ENCODE results near the gene CEMP1. TPM values are rescaled to one million over a fixed set of nuclear protein-coding genes. Genes with fewer than 3 reads are reported as not detected.

Gene CEMP1
- total RNA-seq, 1 experiment from 2014 or later = 0.15 TPM

DNA sequence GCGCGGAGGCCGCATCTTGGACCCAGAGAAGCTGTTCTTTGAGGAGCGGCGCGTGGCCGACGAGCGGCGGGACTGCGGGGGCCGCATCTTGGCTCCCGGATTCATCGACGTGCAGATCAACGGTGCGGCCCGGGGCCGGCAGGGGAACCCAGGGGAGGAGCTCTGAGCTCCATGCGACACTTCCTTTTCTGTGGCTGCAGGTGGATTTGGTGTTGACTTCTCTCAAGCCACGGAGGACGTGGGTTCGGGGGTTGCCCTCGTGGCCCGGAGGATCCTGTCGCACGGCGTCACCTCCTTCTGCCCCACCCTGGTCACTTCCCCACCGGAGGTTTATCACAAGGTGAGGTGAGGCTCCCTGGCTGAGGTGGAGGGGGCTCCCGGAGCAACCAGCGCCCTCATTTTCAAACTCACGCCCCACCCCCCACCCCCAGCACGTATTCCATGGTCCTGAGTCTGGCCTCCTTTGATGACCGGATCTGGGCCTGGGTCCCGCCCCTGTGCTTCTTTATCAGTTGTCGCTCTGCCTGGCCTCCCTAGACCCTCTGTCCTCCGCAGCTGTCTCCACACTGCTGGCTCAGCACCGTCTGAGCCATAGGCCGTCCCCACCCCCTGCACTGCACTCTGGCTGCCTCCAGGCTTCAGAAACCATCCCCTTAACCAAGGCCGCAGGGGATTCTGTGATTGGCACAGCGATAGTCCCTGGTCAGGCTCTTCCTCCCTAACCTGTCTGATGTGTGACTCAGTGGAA lies 10.2 kb downstream of the CEMP1 start:
- no peak for DNase-seq (ENCODE audit: low spot score)

More for the DNA sequence above, 10.2 kb downstream of the CEMP1 start:
- TF ChIP-seq, protein P1, sequence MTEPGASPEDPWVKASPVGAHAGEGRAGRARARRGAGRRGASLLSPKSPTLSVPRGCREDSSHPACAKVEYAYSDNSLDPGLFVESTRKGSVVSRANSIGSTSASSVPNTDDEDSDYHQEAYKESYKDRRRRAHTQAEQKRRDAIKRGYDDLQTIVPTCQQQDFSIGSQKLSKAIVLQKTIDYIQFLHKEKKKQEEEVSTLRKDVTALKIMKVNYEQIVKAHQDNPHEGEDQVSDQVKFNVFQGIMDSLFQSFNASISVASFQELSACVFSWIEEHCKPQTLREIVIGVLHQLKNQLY (CRISPR knock-in tag; IDR thresholded peaks at IDR 0.05) = no peak
- TF ChIP-seq TEAD4 (CRISPR knock-in tag; IDR thresholded peaks at IDR 0.05) (no peak), SP1 (CRISPR knock-in tag; conservative IDR thresholded peaks at IDR 0.05) (no peak), NFE2L1 (CRISPR knock-in tag; IDR thresholded peaks at IDR 0.05) (no peak), TP53 (CRISPR knock-in tag; IDR thresholded peaks at IDR 0.05) (no peak), ZBTB43 (CRISPR knock-in tag; IDR thresholded peaks at IDR 0.05) (no peak), NR3C1 (CRISPR knock-in tag; conservative IDR thresholded peaks at IDR 0.05; ENCODE audit: low read depth) (no peak), IRF2 (CRISPR knock-in tag; IDR thresholded peaks at IDR 0.05; ENCODE audit: borderline replicate concordance, low read depth) (no peak), CTCF (IDR thresholded peaks at IDR 0.05) (no peak), TCF7 (CRISPR knock-in tag; IDR thresholded peaks at IDR 0.05; ENCODE audit: low read depth) (no peak), FOXP1 (CRISPR knock-in tag; IDR thresholded peaks at IDR 0.05; ENCODE audit: borderline replicate concordance) (no peak), CREM (CRISPR knock-in tag; IDR thresholded peaks at IDR 0.05) (no peak), ZNF232 (CRISPR knock-in tag; IDR thresholded peaks at IDR 0.05) (no peak), ZNF671 (CRISPR knock-in tag; IDR thresholded peaks at IDR 0.05) (no peak), ZNF532 (CRISPR knock-in tag; IDR thresholded peaks at IDR 0.05; ENCODE audit: borderline replicate concordance) (no peak), GRHL2 (CRISPR knock-in tag; IDR thresholded peaks at IDR 0.05; ENCODE audit: insufficient replicate concordance, severe bottlenecking) (no peak), MYBL2 (CRISPR knock-in tag; IDR thresholded peaks at IDR 0.05) (no peak)
- TF ChIP-seq, protein P2, sequence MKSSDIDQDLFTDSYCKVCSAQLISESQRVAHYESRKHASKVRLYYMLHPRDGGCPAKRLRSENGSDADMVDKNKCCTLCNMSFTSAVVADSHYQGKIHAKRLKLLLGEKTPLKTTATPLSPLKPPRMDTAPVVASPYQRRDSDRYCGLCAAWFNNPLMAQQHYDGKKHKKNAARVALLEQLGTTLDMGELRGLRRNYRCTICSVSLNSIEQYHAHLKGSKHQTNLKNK (CRISPR knock-in tag; IDR thresholded peaks at IDR 0.05) = no peak
- TF ChIP-seq, protein P3, sequence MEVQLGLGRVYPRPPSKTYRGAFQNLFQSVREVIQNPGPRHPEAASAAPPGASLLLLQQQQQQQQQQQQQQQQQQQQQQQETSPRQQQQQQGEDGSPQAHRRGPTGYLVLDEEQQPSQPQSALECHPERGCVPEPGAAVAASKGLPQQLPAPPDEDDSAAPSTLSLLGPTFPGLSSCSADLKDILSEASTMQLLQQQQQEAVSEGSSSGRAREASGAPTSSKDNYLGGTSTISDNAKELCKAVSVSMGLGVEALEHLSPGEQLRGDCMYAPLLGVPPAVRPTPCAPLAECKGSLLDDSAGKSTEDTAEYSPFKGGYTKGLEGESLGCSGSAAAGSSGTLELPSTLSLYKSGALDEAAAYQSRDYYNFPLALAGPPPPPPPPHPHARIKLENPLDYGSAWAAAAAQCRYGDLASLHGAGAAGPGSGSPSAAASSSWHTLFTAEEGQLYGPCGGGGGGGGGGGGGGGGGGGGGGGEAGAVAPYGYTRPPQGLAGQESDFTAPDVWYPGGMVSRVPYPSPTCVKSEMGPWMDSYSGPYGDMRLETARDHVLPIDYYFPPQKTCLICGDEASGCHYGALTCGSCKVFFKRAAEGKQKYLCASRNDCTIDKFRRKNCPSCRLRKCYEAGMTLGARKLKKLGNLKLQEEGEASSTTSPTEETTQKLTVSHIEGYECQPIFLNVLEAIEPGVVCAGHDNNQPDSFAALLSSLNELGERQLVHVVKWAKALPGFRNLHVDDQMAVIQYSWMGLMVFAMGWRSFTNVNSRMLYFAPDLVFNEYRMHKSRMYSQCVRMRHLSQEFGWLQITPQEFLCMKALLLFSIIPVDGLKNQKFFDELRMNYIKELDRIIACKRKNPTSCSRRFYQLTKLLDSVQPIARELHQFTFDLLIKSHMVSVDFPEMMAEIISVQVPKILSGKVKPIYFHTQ (CRISPR knock-in tag; IDR thresholded peaks at IDR 0.05) = no peak
- H3K4me3 Mint-ChIP-seq = peak overlapping the region; percentile 75
- peak; percentile 55 for ATAC-seq
- CTCF ChIA-PET = interaction anchor here (0.7 to 2.1 kb wide), 6 partner anchors 10 to 326 kb away, joined by 3 to 13 read pairs (median 5); partner anchors contain the start of gene CEMP1
- H3K36me3 Mint-ChIP-seq = peaks cover 8% of the 10 kb centered on the region
- H3K9me3 Mint-ChIP-seq = no peaks in the 10 kb centered on the region
- H3K27ac Mint-ChIP-seq = peak overlapping the region; percentile 70
- no peaks in the 10 kb centered on the region for H3K27me3 Mint-ChIP-seq (ENCODE audit: low read depth)
- peaks cover 19% of the 10 kb centered on the region for H3K4me1 Mint-ChIP-seq
- POLR2A ChIA-PET = interaction anchor here (0.6 to 3.7 kb wide), 6 partner anchors 11 to 366 kb away, joined by 3 to 17 read pairs (median 4); partner anchors contain the start of genes CEMP1, PDPK1, TEDC2 and TRAF7
